Right atrium auricular region (tissue), 2 donors: ENCODE measurements around the gene PRH1. TPM values are rescaled to one million over a fixed set of nuclear protein-coding genes. Genes with fewer than 3 reads are reported as not detected.

Experiments
- DNase-seq: peaks from one replicate; pipeline ENCODE4 v3.0.0-alpha.2; 2019; ENCODE audit warnings: low spot score
- H3K27ac ChIP-seq, 2 donors: fragments of 200-600 bp; sonication (generic); 1 replicate in 1 of 2; 2 replicates in 1 of 2; pipeline ENCODE4 v1.5.1; 2016 to 2019
- H3K27me3 ChIP-seq, 2 donors: fragments of 200-600 bp; sonication (generic); one replicate each; pipeline versions ENCODE4 v1.5.1 to v1.6.0; 2017 to 2019
- H3K36me3 ChIP-seq: fragments of 200-600 bp; sonication (generic); one replicate; pipeline ENCODE4 v1.5.1; 2016
- H3K4me1 ChIP-seq, 2 donors: fragments of 200-600 bp; sonication (generic); one replicate each; pipeline versions ENCODE4 v1.5.1 to v1.6.0; 2017 to 2019
- H3K4me3 ChIP-seq, 2 donors: fragments of 200-600 bp; sonication (generic); 1 replicate in 1 of 2; 2 replicates in 1 of 2; pipeline ENCODE4 v1.5.1; 2017 to 2019; ENCODE audit warnings: mild to moderate bottlenecking in 1 of 2, moderate library complexity in 1 of 2
- H3K9me3 ChIP-seq, 2 donors: fragments of 200-600 bp; sonication (generic); one replicate each; pipeline ENCODE4 v1.5.1; 2019
- total RNA-seq, 2 donors: library from RNA; depleted of rRNA; stranded (reverse); fragments of >200 nt; gene quantifications; one replicate each; pipeline ENCODE4 v1.1.0, GENCODE V29; 2016
- TF ChIP-seq, protein P1 (sequence below), 2 donors: fragments of 200-600 bp; sonication (generic); IDR thresholded peaks; one replicate each; pipeline ENCODE4 v1.5.1; 2019; ENCODE audit warnings: antibody characterized with exemption in 2 of 2

PRH1 gene
- total RNA-seq, 2 donors from 2014 or later = 9.2 to 13.1 TPM

DNA sequence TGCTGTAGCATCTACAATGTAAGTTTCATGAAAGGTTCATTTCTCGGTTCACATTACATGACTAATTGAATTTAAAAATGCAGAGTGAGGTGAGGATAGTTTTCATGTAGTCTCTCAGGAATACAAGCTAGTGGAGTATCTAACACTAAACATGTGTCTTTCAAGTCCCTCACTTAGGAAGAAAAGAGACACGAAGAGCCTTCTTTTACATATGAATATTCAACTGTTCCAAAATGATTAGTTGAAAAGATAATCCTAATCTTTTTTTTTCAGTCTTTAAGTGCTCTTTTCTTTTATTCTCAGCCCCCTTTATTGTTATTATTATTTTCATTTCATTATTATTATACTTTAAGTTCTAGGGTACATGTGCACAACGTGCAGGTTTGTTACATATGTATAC lies 45.6 kb downstream of the PRH1 start:
- DNase-seq = no peak
- no peaks in the 10 kb centered on the region for H3K9me3 ChIP-seq
- TF ChIP-seq, protein P1, sequence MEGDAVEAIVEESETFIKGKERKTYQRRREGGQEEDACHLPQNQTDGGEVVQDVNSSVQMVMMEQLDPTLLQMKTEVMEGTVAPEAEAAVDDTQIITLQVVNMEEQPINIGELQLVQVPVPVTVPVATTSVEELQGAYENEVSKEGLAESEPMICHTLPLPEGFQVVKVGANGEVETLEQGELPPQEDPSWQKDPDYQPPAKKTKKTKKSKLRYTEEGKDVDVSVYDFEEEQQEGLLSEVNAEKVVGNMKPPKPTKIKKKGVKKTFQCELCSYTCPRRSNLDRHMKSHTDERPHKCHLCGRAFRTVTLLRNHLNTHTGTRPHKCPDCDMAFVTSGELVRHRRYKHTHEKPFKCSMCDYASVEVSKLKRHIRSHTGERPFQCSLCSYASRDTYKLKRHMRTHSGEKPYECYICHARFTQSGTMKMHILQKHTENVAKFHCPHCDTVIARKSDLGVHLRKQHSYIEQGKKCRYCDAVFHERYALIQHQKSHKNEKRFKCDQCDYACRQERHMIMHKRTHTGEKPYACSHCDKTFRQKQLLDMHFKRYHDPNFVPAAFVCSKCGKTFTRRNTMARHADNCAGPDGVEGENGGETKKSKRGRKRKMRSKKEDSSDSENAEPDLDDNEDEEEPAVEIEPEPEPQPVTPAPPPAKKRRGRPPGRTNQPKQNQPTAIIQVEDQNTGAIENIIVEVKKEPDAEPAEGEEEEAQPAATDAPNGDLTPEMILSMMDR (IDR thresholded peaks at IDR 0.05) = no peak

More for the DNA sequence above, 45.6 kb downstream of the PRH1 start:
- no peak overlapping the region for H3K4me3 ChIP-seq
- H3K27ac ChIP-seq = no peak overlapping the region
- H3K27me3 ChIP-seq = no peaks in the 10 kb centered on the region
- peaks cover 4% of the 10 kb centered on the region for H3K36me3 ChIP-seq
- H3K4me1 ChIP-seq = no peaks in the 10 kb centered on the region

Other genes with a start within 250 kb of the PRH1 start
- under 1 TPM in 1 of 2 donors, not detected in 1; 0.12 TPM for gene STYK1, start 210.2 kb downstream of the PRH1 start, total RNA-seq
- gene YBX3, start 160.9 kb downstream of the PRH1 start, total RNA-seq = 1,000 to 10,000 TPM in 1 of 2 donors, 100 to 1,000 TPM in 1; 612 to 1,061 TPM
- gene TAS2R7, start 81.6 kb downstream of the PRH1 start, total RNA-seq = not detected
- gene TAS2R8, start 77.0 kb downstream of the PRH1 start, total RNA-seq = not detected
- not detected for gene TAS2R9, start 74.1 kb downstream of the PRH1 start, total RNA-seq
- not detected for gene TAS2R10, start 57.9 kb downstream of the PRH1 start, total RNA-seq
- gene PRR4, start 34.8 kb downstream of the PRH1 start, total RNA-seq = 1 to 10 TPM in 1 of 2 donors, not detected in 1; 1.6 TPM
- under 1 TPM; 0.24 to 0.63 TPM for gene TAS2R13, start 25.3 kb upstream of the PRH1 start, total RNA-seq
- not detected for gene PRH2, start 45.0 kb upstream of the PRH1 start, total RNA-seq
- gene TAS2R14, start 55.0 kb upstream of the PRH1 start, total RNA-seq = 1 to 10 TPM in 1 of 2 donors, under 1 TPM in 1; 0.39 to 1.2 TPM
- gene TAS2R50, start 102.7 kb upstream of the PRH1 start, total RNA-seq = 1 to 10 TPM in 1 of 2 donors, not detected in 1; 1.2 TPM
- gene TAS2R20, start 114.0 kb upstream of the PRH1 start, total RNA-seq = under 1 TPM; 0.24 to 0.33 TPM
- gene TAS2R19, start 138.4 kb upstream of the PRH1 start, total RNA-seq = under 1 TPM; 0.35 to 0.89 TPM
- gene TAS2R31, start 147.2 kb upstream of the PRH1 start, total RNA-seq = under 1 TPM in 1 of 2 donors, not detected in 1; 0.59 TPM
- under 1 TPM in 1 of 2 donors, not detected in 1; 0.67 TPM for gene TAS2R46, start 178.0 kb upstream of the PRH1 start, total RNA-seq
- 1 to 10 TPM in 1 of 2 donors, under 1 TPM in 1; 0.35 to 2.0 TPM for gene TAS2R43, start 208.1 kb upstream of the PRH1 start, total RNA-seq